ENCODE measurements around the gene MSX1. TPM values are rescaled to one million over a fixed set of nuclear protein-coding genes. Genes with fewer than 3 reads are reported as not detected.
A peak's percentile ranks its signal among the peaks of the same experiment; 100 is the strongest.

The MSX1 gene
- total RNA-seq, 1 donor from 2014 or later = 2.5 TPM

GRCh38 chr4:4837316-4837715, 22.1 kb upstream of the MSX1 start:
- Histone ChIP-seq H3K27ac (no peak overlapping the region), H3K4me1 (no peaks in the 10 kb centered on the region), H3K4me3 (no peak overlapping the region), H3K27me3 (peaks cover 8% of the 10 kb centered on the region), H3K9me3 (no peaks in the 10 kb centered on the region), H3K36me3 (no peaks in the 10 kb centered on the region)
- TF ChIP-seq CTCF (IDR thresholded peaks at IDR 0.05) = no peak
- intact Hi-C loops (cut with DNase I) = no loop called here
- DNase-seq (no peak), ATAC-seq (no peak)

- no peak for TF ChIP-seq CTCF (IDR thresholded peaks at IDR 0.05)
- no peaks in the 10 kb centered on the region for H3K36me3 ChIP-seq
- intact Hi-C loops (cut with DNase I) = no loop called here
- no peaks in the 10 kb centered on the region for H3K4me1 ChIP-seq
- H3K27ac ChIP-seq = no peak overlapping the region
- ATAC-seq (no peak), DNase-seq (peak; percentile 16)
- H3K27me3 ChIP-seq = peaks cover 12% of the 10 kb centered on the region
- H3K9me3 ChIP-seq = no peaks in the 10 kb centered on the region
- no peak overlapping the region for H3K4me3 ChIP-seq
Observed at GRCh38 chr4:4838051-4838935, 21.2 kb upstream of the MSX1 start.

GRCh38 chr4:4838936-4839810, 20.3 kb upstream of the MSX1 start:
- no peak overlapping the region for H3K27ac ChIP-seq
- ATAC-seq (no peak), DNase-seq (peak; percentile 36)
- peaks cover 17% of the 10 kb centered on the region for H3K27me3 ChIP-seq
- H3K36me3 ChIP-seq = no peaks in the 10 kb centered on the region
- H3K9me3 ChIP-seq = no peaks in the 10 kb centered on the region
- no peaks in the 10 kb centered on the region for H3K4me1 ChIP-seq
- no peak for TF ChIP-seq CTCF (IDR thresholded peaks at IDR 0.05)
- intact Hi-C loops (cut with DNase I) = no loop called here
- H3K4me3 ChIP-seq = no peak overlapping the region

GRCh38 chr4:4840351-4840750, 19.1 kb upstream of the MSX1 start:
- Histone ChIP-seq H3K9me3 (no peaks in the 10 kb centered on the region), H3K36me3 (no peaks in the 10 kb centered on the region), H3K4me3 (no peak overlapping the region), H3K4me1 (no peaks in the 10 kb centered on the region), H3K27me3 (peaks cover 21% of the 10 kb centered on the region), H3K27ac (no peak overlapping the region)
- ATAC-seq = no peak
- TF ChIP-seq CTCF (IDR thresholded peaks at IDR 0.05) = no peak
- peak; percentile 46 for DNase-seq
- intact Hi-C loops (cut with DNase I) = no loop called here

GRCh38 chr4:4841156-4841555, 18.3 kb upstream of the MSX1 start:
- peak; percentile 45 for DNase-seq
- intact Hi-C loops (cut with DNase I) = no loop called here
- H3K27me3 ChIP-seq = peaks cover 21% of the 10 kb centered on the region
- no peaks in the 10 kb centered on the region for H3K36me3 ChIP-seq
- no peak for ATAC-seq
- no peak overlapping the region for H3K27ac ChIP-seq
- no peaks in the 10 kb centered on the region for H3K9me3 ChIP-seq
- no peak for TF ChIP-seq CTCF (IDR thresholded peaks at IDR 0.05)
- no peak overlapping the region for H3K4me3 ChIP-seq
- no peaks in the 10 kb centered on the region for H3K4me1 ChIP-seq

All from upper lobe of right lung (tissue), 1 donor.